Breast epithelium (tissue), 3 donors: ENCODE data around the gene HUS1.

ENCODE experiments used
- POLR2A ChIP-seq: fragments of 450-650 bp; IDR thresholded peaks from one replicate; pipeline ENCODE4 v1.6.1; 2016; ENCODE audit warnings: antibody characterized with exemption, mild to moderate bottlenecking, moderate library complexity
- POLR2AphosphoS5 ChIP-seq, 3 donors: sonication (generic); formaldehyde crosslinking; IDR thresholded peaks; one replicate each; pipeline ENCODE4 v1.6.1; 2017; ENCODE audit warnings: antibody characterized with exemption in 3 of 3
- TF ChIP-seq, protein P1 (sequence below), 3 donors: fragments of 450-650 bp; IDR thresholded peaks; one replicate each; pipeline ENCODE4 v1.5.1; 2016 to 2017; ENCODE audit warnings: antibody characterized with exemption in 3 of 3, mild to moderate bottlenecking in 3 of 3, moderate library complexity in 3 of 3

GRCh38 chr7:47942132-47942531 is 37.3 kb downstream of the HUS1 start:
- TF ChIP-seq, protein P1, sequence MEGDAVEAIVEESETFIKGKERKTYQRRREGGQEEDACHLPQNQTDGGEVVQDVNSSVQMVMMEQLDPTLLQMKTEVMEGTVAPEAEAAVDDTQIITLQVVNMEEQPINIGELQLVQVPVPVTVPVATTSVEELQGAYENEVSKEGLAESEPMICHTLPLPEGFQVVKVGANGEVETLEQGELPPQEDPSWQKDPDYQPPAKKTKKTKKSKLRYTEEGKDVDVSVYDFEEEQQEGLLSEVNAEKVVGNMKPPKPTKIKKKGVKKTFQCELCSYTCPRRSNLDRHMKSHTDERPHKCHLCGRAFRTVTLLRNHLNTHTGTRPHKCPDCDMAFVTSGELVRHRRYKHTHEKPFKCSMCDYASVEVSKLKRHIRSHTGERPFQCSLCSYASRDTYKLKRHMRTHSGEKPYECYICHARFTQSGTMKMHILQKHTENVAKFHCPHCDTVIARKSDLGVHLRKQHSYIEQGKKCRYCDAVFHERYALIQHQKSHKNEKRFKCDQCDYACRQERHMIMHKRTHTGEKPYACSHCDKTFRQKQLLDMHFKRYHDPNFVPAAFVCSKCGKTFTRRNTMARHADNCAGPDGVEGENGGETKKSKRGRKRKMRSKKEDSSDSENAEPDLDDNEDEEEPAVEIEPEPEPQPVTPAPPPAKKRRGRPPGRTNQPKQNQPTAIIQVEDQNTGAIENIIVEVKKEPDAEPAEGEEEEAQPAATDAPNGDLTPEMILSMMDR (IDR thresholded peaks at IDR 0.05), result no peak
- TF ChIP-seq POLR2AphosphoS5 (IDR thresholded peaks at IDR 0.05) (no peak), POLR2A (no peak)
